ENCODE data around the gene PAWR. TPM values are rescaled to one million over a fixed set of nuclear protein-coding genes. Genes with fewer than 3 reads are reported as not detected.

Gene PAWR
- total and polyA plus RNA-seq, 10 of the 15 experiments (the other 5 are each of a cell fraction or from before 2014, with no cell fraction given) = 8.1 to 70.6 (median 24.2) TPM

DNA sequence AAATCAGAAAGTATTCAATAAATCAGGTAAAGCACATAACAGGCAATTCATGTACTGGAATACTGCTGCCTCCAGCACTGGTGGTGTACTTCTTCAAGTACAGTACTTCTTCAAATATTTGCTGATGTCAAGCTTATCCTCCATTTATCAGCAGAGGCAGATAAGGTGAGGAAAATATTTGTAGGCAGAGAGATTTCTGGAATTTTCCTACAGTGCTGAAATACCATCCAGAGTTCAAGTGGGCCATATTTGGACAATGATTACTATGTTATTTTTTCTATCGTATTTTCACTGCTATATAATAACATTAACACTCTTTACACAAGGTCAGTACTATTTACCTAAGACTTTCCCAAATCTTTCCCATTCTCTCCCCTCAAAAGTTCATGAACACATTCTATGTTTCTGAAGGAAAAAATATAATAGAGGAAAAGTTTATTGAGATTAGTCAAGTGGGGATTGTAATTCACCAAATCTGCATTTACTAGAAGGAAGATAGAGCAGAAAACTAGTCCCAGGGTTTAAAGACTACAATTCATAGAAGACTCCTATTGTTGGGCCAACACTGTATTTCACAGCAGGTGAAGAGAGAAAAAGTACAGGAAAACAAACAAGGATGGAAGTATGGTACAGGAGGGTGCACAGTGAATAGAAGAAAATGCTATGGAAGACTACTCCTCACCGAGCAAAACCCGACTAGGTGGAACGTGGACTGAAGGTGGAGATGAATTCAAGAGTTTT, 141.1 kb downstream of the PAWR start (continued):
- TF ChIP-seq PAX8 (IDR thresholded peaks at IDR 0.05) (no peak), WRNIP1 (IDR thresholded peaks at IDR 0.05; ENCODE audit: borderline replicate concordance, low read depth, low read length) (no peak)

DNA sequence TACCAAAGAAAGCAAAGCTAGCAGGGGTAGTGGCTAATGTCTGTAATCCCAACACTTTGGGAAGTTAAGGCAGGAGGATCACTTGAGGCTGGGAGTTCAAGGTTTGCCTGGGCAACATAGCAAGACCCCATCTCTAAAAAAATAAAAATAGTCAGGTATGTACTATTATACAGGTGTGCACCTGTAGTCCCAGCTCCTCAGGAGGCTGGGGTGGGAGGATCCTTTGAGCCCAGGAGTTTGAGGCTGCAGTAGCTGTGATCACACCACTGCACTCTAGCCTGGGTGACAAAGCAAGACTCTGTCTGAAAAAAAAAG, 142.2 kb downstream of the PAWR start:
- H3K79me2 ChIP-seq (ENCODE audit: control insufficient read depth, insufficient read depth, low read length) = no peaks in the 10 kb centered on the region
- no peaks in the 10 kb centered on the region; a peak in 1 of 4 replicates for H3K36me3 ChIP-seq (ENCODE audit: control insufficient read depth in 2 of 2, insufficient read depth in 2 of 2, low read length in 1 of 2)
- BruUV-seq (replicated peaks) = no TSS peak
- no peak for TF ChIP-seq HDGF (IDR thresholded peaks at IDR 0.05)
- no peak for TF ChIP-seq TBL1XR1 (IDR thresholded peaks at IDR 0.05; ENCODE audit: low read depth, low read length)
- no peak for TF ChIP-seq ZSCAN29 (IDR thresholded peaks at IDR 0.05)
- TF ChIP-seq LARP7 (IDR thresholded peaks at IDR 0.05) = no peak
- TF ChIP-seq EP300 (IDR thresholded peaks at IDR 0.05; ENCODE audit: borderline replicate concordance in 1 of 2, control insufficient read depth in 1 of 2, low read depth in 2 of 2, low read length in 2 of 2) = no peak
- no peak for TF ChIP-seq EGR1 (IDR thresholded peaks at IDR 0.05; ENCODE audit: borderline replicate concordance in 1 of 2, low read depth in 2 of 2, low read length in 2 of 2)
- TF ChIP-seq, protein P1, sequence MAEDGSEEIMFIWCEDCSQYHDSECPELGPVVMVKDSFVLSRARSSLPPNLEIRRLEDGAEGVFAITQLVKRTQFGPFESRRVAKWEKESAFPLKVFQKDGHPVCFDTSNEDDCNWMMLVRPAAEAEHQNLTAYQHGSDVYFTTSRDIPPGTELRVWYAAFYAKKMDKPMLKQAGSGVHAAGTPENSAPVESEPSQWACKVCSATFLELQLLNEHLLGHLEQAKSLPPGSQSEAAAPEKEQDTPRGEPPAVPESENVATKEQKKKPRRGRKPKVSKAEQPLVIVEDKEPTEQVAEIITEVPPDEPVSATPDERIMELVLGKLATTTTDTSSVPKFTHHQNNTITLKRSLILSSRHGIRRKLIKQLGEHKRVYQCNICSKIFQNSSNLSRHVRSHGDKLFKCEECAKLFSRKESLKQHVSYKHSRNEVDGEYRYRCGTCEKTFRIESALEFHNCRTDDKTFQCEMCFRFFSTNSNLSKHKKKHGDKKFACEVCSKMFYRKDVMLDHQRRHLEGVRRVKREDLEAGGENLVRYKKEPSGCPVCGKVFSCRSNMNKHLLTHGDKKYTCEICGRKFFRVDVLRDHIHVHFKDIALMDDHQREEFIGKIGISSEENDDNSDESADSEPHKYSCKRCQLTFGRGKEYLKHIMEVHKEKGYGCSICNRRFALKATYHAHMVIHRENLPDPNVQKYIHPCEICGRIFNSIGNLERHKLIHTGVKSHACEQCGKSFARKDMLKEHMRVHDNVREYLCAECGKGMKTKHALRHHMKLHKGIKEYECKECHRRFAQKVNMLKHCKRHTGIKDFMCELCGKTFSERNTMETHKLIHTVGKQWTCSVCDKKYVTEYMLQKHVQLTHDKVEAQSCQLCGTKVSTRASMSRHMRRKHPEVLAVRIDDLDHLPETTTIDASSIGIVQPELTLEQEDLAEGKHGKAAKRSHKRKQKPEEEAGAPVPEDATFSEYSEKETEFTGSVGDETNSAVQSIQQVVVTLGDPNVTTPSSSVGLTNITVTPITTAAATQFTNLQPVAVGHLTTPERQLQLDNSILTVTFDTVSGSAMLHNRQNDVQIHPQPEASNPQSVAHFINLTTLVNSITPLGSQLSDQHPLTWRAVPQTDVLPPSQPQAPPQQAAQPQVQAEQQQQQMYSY (CRISPR knock-in tag; IDR thresholded peaks at IDR 0.05) = no peak
- TF ChIP-seq PML (IDR thresholded peaks at IDR 0.05; ENCODE audit: low read length) = no peak
- no peak for TF ChIP-seq MEF2A (IDR thresholded peaks at IDR 0.05; ENCODE audit: insufficient read depth, low read depth, low read length)
- no peak for TF ChIP-seq CREB1 (IDR thresholded peaks at IDR 0.05; ENCODE audit: low read depth)
- TF ChIP-seq, protein P2, sequence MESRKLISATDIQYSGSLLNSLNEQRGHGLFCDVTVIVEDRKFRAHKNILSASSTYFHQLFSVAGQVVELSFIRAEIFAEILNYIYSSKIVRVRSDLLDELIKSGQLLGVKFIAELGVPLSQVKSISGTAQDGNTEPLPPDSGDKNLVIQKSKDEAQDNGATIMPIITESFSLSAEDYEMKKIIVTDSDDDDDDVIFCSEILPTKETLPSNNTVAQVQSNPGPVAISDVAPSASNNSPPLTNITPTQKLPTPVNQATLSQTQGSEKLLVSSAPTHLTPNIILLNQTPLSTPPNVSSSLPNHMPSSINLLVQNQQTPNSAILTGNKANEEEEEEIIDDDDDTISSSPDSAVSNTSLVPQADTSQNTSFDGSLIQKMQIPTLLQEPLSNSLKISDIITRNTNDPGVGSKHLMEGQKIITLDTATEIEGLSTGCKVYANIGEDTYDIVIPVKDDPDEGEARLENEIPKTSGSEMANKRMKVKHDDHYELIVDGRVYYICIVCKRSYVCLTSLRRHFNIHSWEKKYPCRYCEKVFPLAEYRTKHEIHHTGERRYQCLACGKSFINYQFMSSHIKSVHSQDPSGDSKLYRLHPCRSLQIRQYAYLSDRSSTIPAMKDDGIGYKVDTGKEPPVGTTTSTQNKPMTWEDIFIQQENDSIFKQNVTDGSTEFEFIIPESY (IDR thresholded peaks at IDR 0.05) = no peak
- no peak for TF ChIP-seq POU2F2 (IDR thresholded peaks at IDR 0.05; ENCODE audit: borderline replicate concordance, low read depth, low read length)
- no peak for TF ChIP-seq RELA (IDR thresholded peaks at IDR 0.05; ENCODE audit: borderline replicate concordance, partially characterized antibody)
- H3K9ac ChIP-seq (ENCODE audit: control insufficient read depth, insufficient read depth, low read length) = no peak overlapping the region
- intact Hi-C loops (cut with micrococcal nuclease; ENCODE audit: unreplicated experiment) (loop anchor here (2.0 to 5.0 kb wide), 3 partner anchors 140 to 724 kb away; no protein-coding TSS in a partner anchor), in situ Hi-C loops (cut with MboI) (no loop called here)
- SMC1A ChIA-PET (ENCODE audit: uncharacterized antibody, unreplicated experiment) = interaction anchor here (0.8 to 2.3 kb wide), 5 partner anchors 11 to 189 kb away, joined by 3 to 18 read pairs (median 8); no protein-coding TSS in a partner anchor
- H3K27me3 ChIP-seq (replicated peaks in 1 of 2; ENCODE audit: control insufficient read depth in 2 of 2, insufficient read depth in 2 of 2, low read length in 1 of 2) = no peaks in the 10 kb centered on the region
- no peaks in the 10 kb centered on the region; the same call in 2 of the 3 replicates for H3K9me3 ChIP-seq (replicated peaks; ENCODE audit: control insufficient read depth, insufficient read depth, low read length)
- ATAC-seq (no peak), FAIRE-seq (no peak), DNase-seq (ENCODE audit: low read depth, low spot score) (no peak)
- H3K4me2 ChIP-seq (ENCODE audit: control insufficient read depth, insufficient read depth) = no peak overlapping the region
- no peaks in the 10 kb centered on the region for H4K20me1 ChIP-seq (ENCODE audit: control insufficient read depth, insufficient read depth)
- no peak overlapping the region for H2AFZ ChIP-seq (ENCODE audit: control insufficient read depth, low read depth, low read length)
- CTCF ChIA-PET = interaction anchor here (0.8 to 2.8 kb wide), 12 partner anchors 13 to 189 kb away, joined by 3 to 25 read pairs (median 6); partner anchors contain the start of gene PAWR
- H3K4me3 ChIP-seq = no peak overlapping the region
- POLR2A ChIA-PET = no interaction called here
- H3K27ac ChIP-seq (ENCODE audit: control insufficient read depth, insufficient read depth) = no peak overlapping the region
- RAD21 ChIA-PET (ENCODE audit: unreplicated experiment) = interaction anchor here (1.1 to 1.3 kb wide), 2 partner anchors 134 to 143 kb away, joined by 3 read pairs; no protein-coding TSS in a partner anchor
- H3K4me1 ChIP-seq (ENCODE audit: control insufficient read depth, insufficient read depth, low read length) = no peaks in the 10 kb centered on the region
